Suppressor macrophage treated with lipopolysaccharide for 1 hour (primary cell): Measurements from ENCODE around the gene TDRD7.

Experiments
- DNase-seq, 3 donors: peaks; one replicate each; pipeline ENCODE4 v3.0.0-alpha.2; 2020 to 2022

Gene TDRD7, protein sequence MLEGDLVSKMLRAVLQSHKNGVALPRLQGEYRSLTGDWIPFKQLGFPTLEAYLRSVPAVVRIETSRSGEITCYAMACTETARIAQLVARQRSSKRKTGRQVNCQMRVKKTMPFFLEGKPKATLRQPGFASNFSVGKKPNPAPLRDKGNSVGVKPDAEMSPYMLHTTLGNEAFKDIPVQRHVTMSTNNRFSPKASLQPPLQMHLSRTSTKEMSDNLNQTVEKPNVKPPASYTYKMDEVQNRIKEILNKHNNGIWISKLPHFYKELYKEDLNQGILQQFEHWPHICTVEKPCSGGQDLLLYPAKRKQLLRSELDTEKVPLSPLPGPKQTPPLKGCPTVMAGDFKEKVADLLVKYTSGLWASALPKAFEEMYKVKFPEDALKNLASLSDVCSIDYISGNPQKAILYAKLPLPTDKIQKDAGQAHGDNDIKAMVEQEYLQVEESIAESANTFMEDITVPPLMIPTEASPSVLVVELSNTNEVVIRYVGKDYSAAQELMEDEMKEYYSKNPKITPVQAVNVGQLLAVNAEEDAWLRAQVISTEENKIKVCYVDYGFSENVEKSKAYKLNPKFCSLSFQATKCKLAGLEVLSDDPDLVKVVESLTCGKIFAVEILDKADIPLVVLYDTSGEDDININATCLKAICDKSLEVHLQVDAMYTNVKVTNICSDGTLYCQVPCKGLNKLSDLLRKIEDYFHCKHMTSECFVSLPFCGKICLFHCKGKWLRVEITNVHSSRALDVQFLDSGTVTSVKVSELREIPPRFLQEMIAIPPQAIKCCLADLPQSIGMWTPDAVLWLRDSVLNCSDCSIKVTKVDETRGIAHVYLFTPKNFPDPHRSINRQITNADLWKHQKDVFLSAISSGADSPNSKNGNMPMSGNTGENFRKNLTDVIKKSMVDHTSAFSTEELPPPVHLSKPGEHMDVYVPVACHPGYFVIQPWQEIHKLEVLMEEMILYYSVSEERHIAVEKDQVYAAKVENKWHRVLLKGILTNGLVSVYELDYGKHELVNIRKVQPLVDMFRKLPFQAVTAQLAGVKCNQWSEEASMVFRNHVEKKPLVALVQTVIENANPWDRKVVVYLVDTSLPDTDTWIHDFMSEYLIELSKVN

DNA sequence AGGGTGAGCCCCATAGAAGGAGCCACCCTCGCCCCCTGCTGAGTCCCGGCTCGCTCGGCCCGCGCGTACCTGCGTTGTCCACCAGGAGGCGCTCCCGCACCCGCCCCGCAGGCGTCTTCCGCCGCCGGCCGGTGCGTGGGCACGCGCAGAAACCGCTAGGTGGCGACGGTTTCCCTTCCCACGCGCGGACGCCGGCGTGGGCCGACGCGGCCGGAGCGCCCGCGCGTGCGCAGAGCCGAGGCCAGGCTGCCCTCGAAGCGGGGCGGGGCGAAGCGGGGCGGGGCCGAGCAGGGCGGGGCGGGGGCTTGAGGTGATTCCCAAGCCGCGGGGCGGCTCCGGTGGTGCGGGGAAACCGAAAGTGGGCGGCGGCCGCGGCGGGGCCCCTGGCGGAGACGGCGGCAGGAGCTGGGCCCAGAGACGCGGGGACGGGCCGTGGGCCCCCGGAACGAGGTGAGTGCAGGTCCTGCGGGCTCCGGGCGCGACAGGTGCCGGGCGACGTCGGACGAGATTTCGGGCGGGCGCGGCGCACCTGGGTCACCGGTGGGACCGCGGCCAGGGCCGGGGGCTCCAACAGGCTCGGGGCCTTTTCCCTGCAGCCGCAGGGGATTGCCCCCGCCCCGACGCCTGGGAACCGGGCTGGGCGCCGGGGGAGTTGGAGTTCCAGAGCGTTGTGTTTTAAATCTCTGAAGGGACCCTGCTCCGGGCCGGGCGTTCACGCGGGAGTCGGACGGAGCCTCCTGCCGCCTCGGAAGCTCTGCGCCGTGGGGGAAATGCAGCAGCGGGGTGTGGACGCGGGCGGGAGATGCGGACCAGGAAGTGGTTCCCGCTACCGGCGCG, at the start of gene TDRD7:
Gene TDRD7, plus strand, starts transcription at position 308 of the 837 bp plus-strand sequence. CDS start 16,370 bp downstream, outside the sequence.
- peak; percentile 96 to 100 (median 99) for DNase-seq

DNA sequence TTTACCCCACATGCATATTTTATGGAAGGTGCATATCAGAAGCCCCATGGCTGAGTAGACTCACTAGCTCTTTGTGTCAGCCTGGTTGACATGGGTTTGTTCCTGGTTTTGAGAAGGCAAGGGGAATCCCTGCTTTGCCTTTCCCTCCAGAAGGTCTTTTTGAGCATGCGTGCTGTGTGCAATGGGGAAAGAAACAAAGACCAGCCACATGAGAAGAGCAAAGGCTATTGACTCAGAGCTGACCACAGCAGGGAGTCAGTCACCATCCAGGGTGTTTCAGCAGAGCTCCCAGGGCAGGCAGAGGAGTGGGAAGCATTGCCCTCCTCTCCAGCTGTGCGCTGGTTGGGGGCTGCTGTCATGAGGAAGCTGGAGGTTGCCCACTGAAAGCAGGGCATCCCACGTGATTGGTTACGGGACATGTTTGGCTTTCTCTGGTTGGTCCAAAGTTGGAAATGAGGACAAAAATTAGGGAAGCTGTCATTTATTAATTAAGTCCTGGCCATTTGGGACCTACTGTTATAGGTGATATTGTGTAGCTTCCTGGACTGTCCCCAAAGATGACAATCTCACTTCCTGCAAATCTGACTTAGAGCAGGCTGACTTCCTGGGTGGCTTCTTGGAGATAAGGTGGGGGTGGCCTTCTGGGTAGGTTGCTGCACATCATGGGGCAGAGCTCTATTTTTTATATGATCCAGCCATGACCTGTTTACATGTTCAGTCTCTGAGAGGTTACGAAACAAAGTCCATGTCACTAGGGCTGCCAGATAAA, 48.9 kb upstream of the TDRD7 start:
- DNase-seq, result peak; percentile 80 to 83 (median 81)

DNA sequence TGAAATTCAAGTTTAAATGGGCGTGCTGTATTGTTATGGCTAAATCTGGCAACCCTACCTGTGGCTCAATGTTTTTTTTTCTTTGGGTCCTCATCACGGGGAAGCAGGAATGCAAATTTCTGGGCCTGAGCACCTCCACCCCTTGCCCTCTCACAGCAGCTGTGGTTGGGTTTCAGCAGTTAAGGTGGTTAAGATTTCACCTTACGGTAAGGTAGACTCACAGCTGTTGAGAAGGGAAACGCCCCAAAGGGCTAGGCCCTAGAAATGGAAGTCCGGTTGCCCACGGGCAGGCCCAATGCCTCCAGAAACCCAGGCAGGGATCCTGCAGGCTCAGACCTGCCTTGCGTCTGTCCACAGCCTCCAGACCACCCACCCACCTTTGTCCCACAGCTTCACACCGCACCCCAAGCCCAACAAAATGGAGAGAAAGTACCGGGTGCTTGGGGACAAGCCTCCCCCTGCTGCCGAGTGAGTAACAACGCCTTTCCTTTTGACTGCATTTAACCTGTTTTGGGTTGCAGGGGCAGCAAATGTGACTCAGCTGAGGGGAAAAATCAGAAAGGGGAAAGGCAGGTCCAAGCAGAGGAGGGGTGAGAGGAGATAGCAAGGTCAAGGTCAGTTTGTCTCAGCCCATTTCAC, 48.1 kb upstream of the TDRD7 start:
- no peak for DNase-seq

DNA sequence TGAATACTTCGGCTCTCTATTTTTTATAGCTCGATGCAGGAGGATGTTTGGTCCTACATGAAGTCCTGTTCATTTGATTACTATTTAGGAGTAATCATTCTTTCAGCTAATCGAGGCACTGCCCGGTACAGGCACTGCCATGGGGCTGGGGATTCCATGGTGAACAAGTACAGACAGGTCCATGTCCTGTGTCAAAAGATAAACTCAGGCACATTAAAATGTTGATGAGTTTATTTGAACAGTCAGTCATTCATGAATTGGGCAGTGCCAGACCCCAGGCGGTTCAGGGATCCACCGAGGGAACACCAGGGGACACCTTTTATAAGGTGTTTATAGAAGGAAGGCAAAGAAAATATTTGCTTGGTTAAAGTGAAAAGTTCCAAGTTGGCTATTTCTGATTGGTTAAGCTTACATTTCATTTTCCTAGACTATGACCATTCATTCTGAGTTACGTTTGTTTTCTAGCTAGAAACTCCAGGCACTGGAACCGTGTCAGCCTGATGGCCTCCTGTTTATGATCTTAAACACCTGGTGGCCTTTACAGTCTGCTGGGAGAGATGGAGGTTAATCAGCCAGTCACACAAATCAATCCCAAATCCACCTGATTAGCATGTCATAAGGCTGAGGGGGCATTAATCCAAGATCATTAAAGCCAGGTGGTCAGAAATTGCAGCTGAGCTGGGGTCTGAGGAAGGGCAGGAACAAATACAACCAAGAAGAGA, 47.0 kb upstream of the TDRD7 start:
- DNase-seq, result no peak

DNA sequence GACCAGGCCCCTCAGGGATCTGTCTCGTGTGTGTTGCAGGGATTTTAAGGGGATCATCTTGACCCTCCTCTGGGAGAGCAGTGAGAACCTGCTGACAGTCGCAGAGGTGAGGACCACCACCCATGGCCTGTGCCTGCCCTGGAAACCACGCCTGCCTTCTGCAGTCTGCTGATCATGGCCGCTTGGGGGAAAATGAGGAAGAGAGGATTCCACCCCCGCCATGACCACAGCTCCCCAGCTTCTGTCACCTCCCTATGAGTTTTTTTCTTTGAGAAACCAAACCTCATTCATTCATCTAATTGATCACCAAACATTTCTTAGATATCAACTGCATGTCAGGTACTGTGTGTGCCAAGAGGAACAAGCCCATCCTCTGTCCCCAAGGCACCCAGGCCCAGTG, 46.3 kb upstream of the TDRD7 start:
- DNase-seq, result peak; percentile 53 to 68 (median 64)

DNA sequence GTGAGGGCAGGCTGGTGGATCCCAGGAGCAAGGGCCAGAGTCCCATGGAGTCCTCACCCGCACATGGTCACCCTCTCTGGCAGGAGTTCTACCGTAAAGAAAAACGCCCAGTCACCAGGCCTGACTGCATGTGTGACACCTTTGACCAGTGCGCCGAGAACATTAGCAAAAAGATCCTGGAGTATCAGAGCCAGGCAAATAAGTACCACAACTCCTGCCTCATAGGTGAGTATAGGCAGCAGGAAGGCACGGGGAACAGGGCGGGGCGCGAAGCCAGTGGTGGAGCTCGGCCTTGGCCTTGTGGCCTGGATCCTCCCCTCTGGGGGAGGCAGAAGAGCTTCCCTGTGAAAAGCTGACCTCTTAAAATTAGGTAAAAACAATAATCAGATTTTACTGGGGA, 45.4 kb upstream of the TDRD7 start:
- DNase-seq, result no peak

DNA sequence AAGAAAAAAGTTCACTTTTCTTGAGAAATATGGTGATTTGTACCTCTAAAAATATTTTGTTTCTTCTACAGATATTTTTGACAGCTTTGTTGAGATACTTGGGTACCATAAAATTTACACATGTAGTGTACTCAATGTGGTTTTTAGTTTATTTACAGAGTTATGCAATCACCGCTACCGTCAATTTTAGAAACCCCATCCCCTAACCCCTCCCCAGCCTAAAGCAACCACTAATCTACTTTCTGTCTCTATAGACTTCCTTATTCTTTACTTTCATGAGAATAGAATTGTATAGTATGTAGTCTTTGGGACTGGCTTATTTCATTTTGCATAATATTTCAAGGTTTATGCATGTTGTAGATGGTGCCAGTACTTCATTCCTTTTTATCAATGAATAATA, 45.0 kb upstream of the TDRD7 start:
- DNase-seq, result peak; percentile 14 to 39 (median 20)

DNA sequence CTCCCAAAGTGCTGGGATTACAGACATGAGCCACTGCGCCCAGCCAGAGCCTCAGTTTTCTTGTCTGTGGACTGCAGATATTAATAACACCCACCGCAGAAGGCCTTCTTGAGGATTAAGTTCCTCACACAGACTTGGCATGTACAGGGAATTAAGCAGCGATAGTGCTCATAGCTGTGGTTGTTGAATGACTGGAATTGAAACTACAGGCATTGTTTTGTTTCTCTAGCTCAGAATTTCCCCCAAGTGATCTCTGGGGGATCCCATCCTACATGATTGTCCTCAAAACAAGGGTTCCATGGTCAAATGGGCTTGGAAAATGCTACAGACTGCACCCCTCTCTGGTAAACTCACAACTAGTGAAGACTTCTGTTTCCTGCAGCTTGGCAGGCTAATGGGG, 44.2 kb upstream of the TDRD7 start:
- DNase-seq, result no peak

DNA sequence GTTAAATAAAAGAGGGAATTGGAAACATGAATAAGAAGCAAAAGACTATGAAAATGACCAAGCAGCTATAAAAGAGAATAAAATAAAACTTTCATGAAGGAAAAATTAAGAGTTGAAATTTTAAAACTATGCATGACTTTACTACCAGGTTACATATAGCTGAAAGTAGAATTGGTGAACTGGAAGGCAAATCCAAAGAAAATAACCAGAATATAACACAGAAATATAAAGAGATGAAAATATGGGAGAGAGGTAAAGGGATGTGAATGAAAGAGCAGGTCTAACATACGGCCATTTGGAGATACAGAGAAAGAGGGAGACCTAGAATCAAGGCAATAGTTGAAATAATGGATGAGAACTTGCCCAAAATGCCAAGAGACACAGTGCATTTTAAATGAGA, 42.9 kb upstream of the TDRD7 start:
- DNase-seq, result no peak

DNA sequence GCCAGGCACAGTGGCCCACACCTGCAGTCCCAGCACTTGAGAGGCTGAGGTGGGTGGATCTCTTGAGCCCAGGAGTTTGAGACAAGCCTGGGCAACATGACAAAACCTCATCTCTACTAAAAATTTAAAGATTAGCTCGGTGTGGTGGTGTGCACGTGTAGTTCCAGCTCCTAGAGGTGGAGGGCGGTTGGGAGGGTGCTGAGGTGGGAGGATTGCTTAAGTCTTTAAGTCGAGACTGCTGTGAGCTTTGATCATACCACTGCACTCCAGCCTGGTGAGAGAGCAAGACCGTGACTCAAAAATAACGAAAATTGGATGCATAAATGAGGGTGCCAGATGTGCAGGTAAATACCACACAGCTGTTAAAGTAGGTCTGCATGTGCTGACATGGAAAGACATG, 39.3 kb upstream of the TDRD7 start:
- no peak for DNase-seq

DNA sequence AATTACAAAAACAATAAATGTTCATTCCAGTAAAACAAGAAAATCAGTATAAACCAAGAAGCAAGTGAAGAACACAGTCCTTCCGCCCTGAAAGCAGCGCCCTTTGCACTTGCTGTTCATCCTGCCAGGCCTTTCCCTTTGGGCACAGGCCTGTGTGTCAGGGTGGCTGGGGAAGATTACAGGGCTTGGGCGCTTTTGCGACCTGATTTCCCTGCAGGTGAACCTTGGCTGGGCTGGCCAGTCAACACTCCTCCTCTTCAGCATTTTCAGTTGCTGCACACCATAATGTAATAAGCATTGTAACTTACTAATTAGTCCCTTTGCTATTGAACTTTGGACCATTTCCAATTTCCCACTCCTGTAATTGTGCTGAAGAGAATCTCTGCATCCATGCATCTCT, 38.6 kb upstream of the TDRD7 start:
- DNase-seq, result no peak

DNA sequence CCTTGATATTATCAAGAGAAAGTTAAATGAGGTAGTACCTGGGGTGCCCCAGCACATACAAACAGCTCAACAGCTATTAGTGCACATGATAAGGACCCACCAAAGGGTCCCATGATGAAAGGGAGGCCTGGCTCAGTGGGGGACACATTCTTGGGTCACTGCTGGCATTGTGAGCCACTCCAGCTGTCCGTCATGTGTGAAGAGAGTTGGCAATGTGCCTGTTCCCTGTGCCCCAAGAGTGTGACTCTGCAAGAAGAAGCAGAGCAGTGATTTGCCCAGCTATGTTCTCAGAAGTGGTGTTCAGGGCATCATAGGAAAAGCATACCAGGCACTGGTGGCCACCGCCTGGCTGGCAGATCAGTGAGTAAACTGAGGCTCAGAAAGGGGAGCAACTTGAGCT, 37.1 kb upstream of the TDRD7 start:
- DNase-seq, result no peak

DNA sequence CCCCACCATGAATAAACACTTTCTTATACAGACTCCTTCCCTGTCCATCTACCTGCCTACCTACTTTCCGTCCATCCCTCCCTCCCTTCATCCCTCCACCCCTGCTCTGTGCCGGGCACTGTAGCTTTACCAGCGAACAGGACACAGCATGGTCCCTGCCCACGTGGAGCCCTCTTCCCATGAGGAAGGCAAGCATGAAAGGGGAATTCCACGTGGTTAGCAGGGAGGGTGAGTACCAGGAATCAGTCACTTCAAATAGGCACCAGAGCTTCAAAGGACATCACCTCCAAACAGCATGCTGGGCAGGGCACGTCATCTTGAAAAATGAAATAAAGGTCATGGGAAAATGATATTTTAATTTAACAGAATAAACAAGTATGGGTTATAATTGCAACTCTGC, 35.0 kb upstream of the TDRD7 start:
- DNase-seq, result peak in 2 of 3 donors; percentile 31 to 36

DNA sequence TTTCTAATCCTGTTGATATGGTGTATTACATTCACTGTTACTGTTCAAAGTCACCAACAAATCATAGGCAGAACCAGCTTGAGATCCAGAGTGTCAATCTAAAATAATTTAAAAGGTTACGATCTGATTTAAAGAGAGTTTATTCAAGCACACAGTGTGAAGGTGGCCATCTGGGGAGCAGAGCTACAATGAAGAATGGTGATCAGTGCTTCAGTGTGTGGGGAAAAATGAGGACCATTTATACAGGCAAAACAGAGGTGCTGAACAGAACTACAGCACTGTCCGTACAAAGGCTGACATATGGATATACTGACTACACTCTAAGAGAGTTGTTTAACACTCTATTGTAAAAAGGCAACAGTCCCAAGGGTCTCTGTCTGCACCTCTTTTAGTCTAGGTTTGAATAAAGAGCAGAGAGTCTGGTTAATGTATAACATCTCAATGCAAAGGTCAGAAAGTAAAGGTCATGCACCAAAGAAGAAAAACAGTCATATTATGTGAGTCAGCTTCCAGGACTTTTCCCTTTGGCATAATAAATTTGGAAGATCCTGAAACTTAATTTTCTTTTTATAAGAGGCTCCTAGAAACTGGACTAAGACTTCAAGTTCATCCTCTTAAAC, 29.7 kb upstream of the TDRD7 start:
- no peak for DNase-seq

DNA sequence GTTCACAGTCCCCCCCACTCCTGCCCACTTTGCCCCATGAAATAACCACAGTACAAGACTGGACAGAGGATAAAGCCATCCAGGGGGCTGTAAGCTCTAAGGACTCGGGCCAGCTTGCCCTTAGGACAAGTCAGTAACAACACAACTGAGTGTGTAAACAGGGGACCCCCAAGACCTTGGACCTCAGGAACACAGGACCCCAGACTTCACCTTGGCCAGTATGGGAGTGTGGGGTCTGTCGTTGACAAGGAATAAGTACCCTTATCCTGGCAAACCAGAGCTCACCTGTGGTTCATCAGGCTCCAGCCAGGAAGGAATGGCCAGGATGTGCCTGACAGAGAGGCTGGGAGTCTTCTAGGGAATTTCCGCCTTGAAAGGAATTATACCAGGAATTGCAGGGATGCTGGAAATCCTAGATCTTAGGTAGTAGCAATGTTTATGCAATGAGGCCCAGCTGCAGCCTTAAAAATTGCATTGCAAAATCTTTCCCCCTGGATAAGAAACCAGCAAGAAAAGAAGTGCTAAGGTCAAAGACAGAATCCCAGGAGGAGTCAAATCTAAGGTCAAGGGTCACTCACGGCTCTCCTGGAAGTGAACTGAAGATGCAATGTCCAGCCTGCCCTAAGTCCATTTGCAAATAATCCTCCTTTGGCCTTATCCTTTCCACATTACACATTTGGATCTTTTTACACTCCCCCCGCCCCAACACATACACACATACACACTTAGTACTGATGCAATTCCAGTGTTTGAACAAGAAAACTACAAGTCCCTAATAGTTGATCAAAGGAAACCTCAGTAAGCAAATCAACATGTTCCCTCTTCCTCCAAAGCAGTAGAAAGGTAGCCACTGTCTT, 27.3 kb upstream of the TDRD7 start:
- DNase-seq, result no peak

DNA sequence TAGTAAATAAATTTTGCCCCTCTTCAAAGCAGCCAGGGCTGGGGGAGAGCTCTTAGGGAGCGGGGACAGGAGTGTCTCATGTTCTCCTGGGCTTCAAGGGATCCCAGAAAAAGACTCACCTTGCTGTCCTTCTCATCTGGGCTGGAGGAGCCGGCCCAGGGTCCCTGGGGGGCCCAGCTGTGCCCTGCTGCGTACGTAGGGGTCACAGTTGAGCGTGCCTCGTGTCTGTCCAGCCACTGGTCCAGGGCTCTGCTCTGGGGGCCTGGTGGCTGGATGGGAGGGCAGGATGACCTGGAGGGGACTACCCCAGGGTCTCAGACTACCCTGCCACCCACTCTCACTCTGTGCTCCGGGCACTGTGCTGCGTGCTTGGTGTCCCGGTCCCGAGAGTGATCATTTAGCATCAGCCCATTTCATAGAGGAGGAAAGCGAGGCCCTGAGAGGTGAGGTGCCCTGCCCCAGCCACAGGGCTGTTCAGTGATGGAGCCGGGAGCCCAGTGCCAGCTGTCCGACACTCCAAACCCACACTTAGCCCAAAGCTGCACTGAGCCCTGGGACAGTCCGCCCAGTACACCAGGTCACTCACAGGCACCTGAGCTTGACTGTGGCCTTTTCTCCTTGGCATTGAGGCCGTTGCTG, 26.2 kb upstream of the TDRD7 start:
- no peak for DNase-seq

DNA sequence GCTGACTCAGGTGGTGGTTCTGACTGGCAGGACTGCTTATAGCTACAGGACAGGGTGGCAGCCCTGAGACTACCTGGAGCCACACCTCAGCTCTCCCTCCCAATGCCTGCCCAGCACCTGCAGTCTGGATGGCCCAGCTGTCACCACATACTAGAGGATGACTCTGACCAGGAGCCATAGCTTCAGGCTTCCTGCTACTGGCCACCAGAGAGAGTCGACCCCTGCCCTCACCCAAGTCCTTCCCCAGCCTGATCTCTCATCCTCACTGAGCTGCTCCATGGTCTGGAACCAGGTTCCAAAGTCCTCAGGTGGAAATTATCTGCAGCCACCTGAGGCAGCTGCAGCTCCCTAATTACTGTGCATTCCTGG, 25.6 kb upstream of the TDRD7 start:
- DNase-seq, result no peak

DNA sequence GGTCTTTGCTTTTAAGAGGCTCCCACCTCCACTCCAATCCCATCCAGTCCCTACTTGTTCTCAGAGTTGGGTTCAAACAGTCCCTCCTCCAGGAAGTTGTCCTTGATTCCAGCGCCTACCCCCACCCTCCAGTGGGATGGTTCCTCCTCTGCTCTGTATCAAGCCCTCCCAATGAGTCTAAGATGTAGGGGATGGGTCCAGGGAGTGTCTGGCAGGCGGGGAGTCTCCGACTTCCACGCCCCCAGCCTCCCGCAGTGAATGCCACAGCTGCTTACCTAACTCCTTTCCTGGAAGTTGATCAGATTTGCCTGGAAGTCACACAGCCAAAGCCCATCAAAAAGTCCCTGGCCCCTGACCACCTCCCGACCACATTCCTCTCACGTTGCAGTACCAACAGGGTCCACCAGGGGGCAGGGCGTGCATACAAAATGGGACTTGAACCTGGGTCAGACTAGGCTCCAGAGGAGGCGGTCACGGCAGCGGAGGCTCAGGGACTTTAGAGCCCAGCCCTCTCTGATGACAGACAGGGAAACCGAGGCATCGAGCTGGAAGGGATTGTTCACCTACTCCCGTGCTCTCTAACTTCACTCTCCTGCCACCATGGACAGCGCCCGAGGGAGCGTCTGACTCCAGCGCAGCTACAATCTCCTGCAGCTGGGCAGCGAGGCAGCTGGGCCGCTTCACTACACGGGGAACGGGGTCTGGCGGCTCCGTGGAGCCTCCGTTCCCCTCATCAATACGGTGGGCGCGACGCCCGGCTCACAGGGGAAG, 25.0 kb upstream of the TDRD7 start:
- DNase-seq, result peak; percentile 73 to 83 (median 78)
